Measurements from ENCODE around the gene CRAT.

- no peak for TF ChIP-seq CTCF (conservative IDR thresholded peaks at IDR 0.05; ENCODE audit: low read length)
- TF ChIP-seq EZH2phosphoT487 (IDR thresholded peaks at IDR 0.05; ENCODE audit: borderline replicate concordance, low read depth, low read length), result no peak
Observed at GRCh38 chr9:129122133-129122532, 11.5 kb upstream of the CRAT start.

Measured in OCI-LY7 (cell line).